ENCODE results near the gene AKIRIN2.

Gene AKIRIN2

GRCh38 chr6:87722540-87723169 is 20.6 kb upstream of the AKIRIN2 start:
- H3K9me2 ChIP-seq (replicated peaks; ENCODE audit: low read depth, low read length): no peaks in the 10 kb centered on the region
- TF ChIP-seq EZH2phosphoT487 (IDR thresholded peaks at IDR 0.05; ENCODE audit: borderline replicate concordance) (no peak), CTCF (conservative IDR thresholded peaks at IDR 0.05; ENCODE audit: low read length) (no peak)
- no peak overlapping the region for H3K4me2 ChIP-seq (ENCODE audit: low read depth, low read length, poor library complexity, severe bottlenecking)
- H2AFZ ChIP-seq (ENCODE audit: low read length): peak overlapping the region; percentile 42; the same call in 1 of the 2 replicates
- H3K4me1 ChIP-seq (ENCODE audit: insufficient read depth, low read length, poor library complexity, severe bottlenecking): peaks cover 16% of the 10 kb centered on the region
- no peak overlapping the region for H3K4me3 ChIP-seq (ENCODE audit: low read length, poor library complexity, severe bottlenecking)
- H3K27me3 ChIP-seq (ENCODE audit: insufficient read depth, low read length, poor library complexity, severe bottlenecking): no peaks in the 10 kb centered on the region
- H4K20me1 ChIP-seq (ENCODE audit: insufficient read depth, low read length, poor library complexity, severe bottlenecking): no peaks in the 10 kb centered on the region
- H3F3A ChIP-seq (ENCODE audit: low read depth): no peaks in the 10 kb centered on the region
- H3K9me3 ChIP-seq (ENCODE audit: insufficient read depth, low read depth, low read length): no peaks in the 10 kb centered on the region
- no peaks in the 10 kb centered on the region for H3K36me3 ChIP-seq (ENCODE audit: insufficient read depth, low read length)
- no peak overlapping the region for H3K9ac ChIP-seq (ENCODE audit: low read depth, low read length, poor library complexity, severe bottlenecking)
- H3K79me2 ChIP-seq (ENCODE audit: insufficient read depth, low read length): no peaks in the 10 kb centered on the region

GRCh38 chr6:87721311-87721710 is 19.3 kb upstream of the AKIRIN2 start:
- no peak overlapping the region for H3K9ac ChIP-seq (ENCODE audit: low read depth, low read length, poor library complexity, severe bottlenecking)
- no peaks in the 10 kb centered on the region for H3F3A ChIP-seq (ENCODE audit: low read depth)
- H3K4me2 ChIP-seq (ENCODE audit: low read depth, low read length, poor library complexity, severe bottlenecking): no peak overlapping the region
- H3K9me3 ChIP-seq (ENCODE audit: insufficient read depth, low read depth, low read length): no peaks in the 10 kb centered on the region
- no peaks in the 10 kb centered on the region for H3K9me2 ChIP-seq (replicated peaks; ENCODE audit: low read depth, low read length)
- H3K27me3 ChIP-seq (ENCODE audit: insufficient read depth, low read length, poor library complexity, severe bottlenecking): no peaks in the 10 kb centered on the region
- H4K20me1 ChIP-seq (ENCODE audit: insufficient read depth, low read length, poor library complexity, severe bottlenecking): no peaks in the 10 kb centered on the region
- peaks cover 16% of the 10 kb centered on the region for H3K4me1 ChIP-seq (ENCODE audit: insufficient read depth, low read length, poor library complexity, severe bottlenecking)
- H3K79me2 ChIP-seq (ENCODE audit: insufficient read depth, low read length): no peaks in the 10 kb centered on the region
- H3K36me3 ChIP-seq (ENCODE audit: insufficient read depth, low read length): no peaks in the 10 kb centered on the region
- H2AFZ ChIP-seq (ENCODE audit: low read length): no peak overlapping the region
- TF ChIP-seq CTCF (conservative IDR thresholded peaks at IDR 0.05; ENCODE audit: low read length) (no peak), EZH2phosphoT487 (IDR thresholded peaks at IDR 0.05; ENCODE audit: borderline replicate concordance) (no peak)
- no peak overlapping the region for H3K4me3 ChIP-seq (ENCODE audit: low read length, poor library complexity, severe bottlenecking)

GRCh38 chr6:87718662-87719433 is 16.8 kb upstream of the AKIRIN2 start:
- no peak overlapping the region for H3K9ac ChIP-seq (ENCODE audit: low read depth, low read length, poor library complexity, severe bottlenecking)

More at GRCh38 chr6:87718662-87719433, 16.8 kb upstream of the AKIRIN2 start:
- Histone ChIP-seq H3K4me2 (ENCODE audit: low read depth, low read length, poor library complexity, severe bottlenecking) (no peak overlapping the region), H3K27me3 (ENCODE audit: insufficient read depth, low read length, poor library complexity, severe bottlenecking) (no peaks in the 10 kb centered on the region), H3F3A (ENCODE audit: low read depth) (no peaks in the 10 kb centered on the region), H3K9me2 (replicated peaks; ENCODE audit: low read depth, low read length) (no peaks in the 10 kb centered on the region), H3K9me3 (ENCODE audit: insufficient read depth, low read depth, low read length) (no peaks in the 10 kb centered on the region), H4K20me1 (ENCODE audit: insufficient read depth, low read length, poor library complexity, severe bottlenecking) (no peaks in the 10 kb centered on the region), H3K36me3 (ENCODE audit: insufficient read depth, low read length) (no peaks in the 10 kb centered on the region), H2AFZ (ENCODE audit: low read length) (no peak overlapping the region), H3K4me1 (ENCODE audit: insufficient read depth, low read length, poor library complexity, severe bottlenecking) (peaks cover 23% of the 10 kb centered on the region), H3K4me3 (ENCODE audit: low read length, poor library complexity, severe bottlenecking) (no peak overlapping the region), H3K79me2 (ENCODE audit: insufficient read depth, low read length) (no peaks in the 10 kb centered on the region)
- TF ChIP-seq EZH2phosphoT487 (IDR thresholded peaks at IDR 0.05; ENCODE audit: borderline replicate concordance) (no peak), CTCF (conservative IDR thresholded peaks at IDR 0.05; ENCODE audit: low read length) (no peak)

Data from Loucy (cell line).